ENCODE measurements around the gene YPEL2.
"Not testable (repeated sequence)": the region's sequence is repeated elsewhere in the genome, so short reads cannot be mapped to it uniquely, and the experiment has no call there.

YPEL2 gene

GRCh38 chr17:59331129-59331928 lies at the start of gene YPEL2:
Gene YPEL2, plus strand, starts transcription at chr17:59331655. Its CDS starts 21,755 bp downstream, at chr17:59353410.
- FAIRE-seq, result no peak

- FAIRE-seq, result no peak
These were observed 47.1 kb upstream of the YPEL2 start for GRCh38 chr17:59284317-59284716.

GRCh38 chr17:59287452-59287851 lies 44.0 kb upstream of the YPEL2 start:
- no peak for FAIRE-seq

- FAIRE-seq, result no peak
These were observed 43.6 kb upstream of the YPEL2 start for GRCh38 chr17:59287891-59288290.

GRCh38 chr17:59289981-59290301 lies 41.5 kb upstream of the YPEL2 start:
- no peak for FAIRE-seq

GRCh38 chr17:59290302-59290998 lies 41.0 kb upstream of the YPEL2 start:
- not testable (repeated sequence) for FAIRE-seq

- no peak for FAIRE-seq
These were observed 39.3 kb upstream of the YPEL2 start for GRCh38 chr17:59292174-59292523.

GRCh38 chr17:59296190-59296589 lies 35.3 kb upstream of the YPEL2 start:
- FAIRE-seq, result no peak

- FAIRE-seq, result no peak
These were observed 32.9 kb upstream of the YPEL2 start for GRCh38 chr17:59298521-59298920.

- FAIRE-seq, result no peak
These were observed 31.9 kb upstream of the YPEL2 start for GRCh38 chr17:59299400-59300092.

- FAIRE-seq, result no peak
These were observed 30.5 kb upstream of the YPEL2 start for GRCh38 chr17:59300941-59301340.

GRCh38 chr17:59304811-59305210 lies 26.6 kb upstream of the YPEL2 start:
- FAIRE-seq, result no peak

GRCh38 chr17:59310263-59310920 lies 21.1 kb upstream of the YPEL2 start:
- no peak for FAIRE-seq

GRCh38 chr17:59311051-59311468 lies 20.4 kb upstream of the YPEL2 start:
- FAIRE-seq, result peak; percentile 56

- not testable (repeated sequence) for FAIRE-seq
These were observed 19.9 kb upstream of the YPEL2 start for GRCh38 chr17:59311521-59311920.

- no peak for FAIRE-seq
These were observed 15.6 kb upstream of the YPEL2 start for GRCh38 chr17:59315866-59316265.

GRCh38 chr17:59327121-59327980 lies 4.1 kb upstream of the YPEL2 start:
- FAIRE-seq, result no peak

- no peak for FAIRE-seq
These were observed 3.5 kb upstream of the YPEL2 start for GRCh38 chr17:59327981-59328290.

- FAIRE-seq, result no peak
These were observed 2.9 kb upstream of the YPEL2 start for GRCh38 chr17:59328601-59329000.

- FAIRE-seq, result peak; percentile 94
These were observed 2.0 kb upstream of the YPEL2 start for GRCh38 chr17:59329176-59330052.
